Panc1 (cell line): ENCODE data around the gene CAPNS1.

Source experiments
- CTCF ChIP-seq: fragments of 450-650 bp; IDR thresholded peaks from 2 replicates; pipeline ENCODE4 v1.5.1; 2017; ENCODE audit warnings: mild to moderate bottlenecking
- POLR2AphosphoS5 ChIP-seq: IDR thresholded peaks from 2 replicates; pipeline ENCODE4 v1.6.1; 2012; ENCODE audit warnings: mild to moderate bottlenecking, low read depth, low read length, moderate library complexity
- SIN3A ChIP-seq: IDR thresholded peaks from 2 replicates; pipeline ENCODE4 v1.6.1; 2012; ENCODE audit warnings: low read depth, mild to moderate bottlenecking, low read length, moderate library complexity, borderline replicate concordance; ENCODE audit not compliant: insufficient read depth

- TF ChIP-seq CTCF (no peak), POLR2AphosphoS5 (no peak), SIN3A (no peak)
Measured at GRCh38 chr19:36163813-36164212, 23.9 kb downstream of the CAPNS1 start.
